Panc1 (cell line): ENCODE measurements around the gene AACS.

Experiments
- CTCF ChIP-seq: fragments of 450-650 bp; IDR thresholded peaks from 2 replicates; pipeline ENCODE4 v1.5.1; 2017; ENCODE audit warnings: mild to moderate bottlenecking
- POLR2AphosphoS5 ChIP-seq: IDR thresholded peaks from 2 replicates; pipeline ENCODE4 v1.6.1; 2012; ENCODE audit warnings: mild to moderate bottlenecking, low read depth, low read length, moderate library complexity

- TF ChIP-seq CTCF = no peak
- TF ChIP-seq POLR2AphosphoS5 = no peak
Measured at GRCh38 chr12:125157177-125157576, 91.9 kb downstream of the AACS start.
